H9 (cell line): ENCODE data around the gene RC3H1. TPM values are rescaled to one million over a fixed set of nuclear protein-coding genes. Genes with fewer than 3 reads are reported as not detected.

Experiments used
- DNase-seq: peaks from one replicate; pipeline ENCODE4 v3.0.0-alpha.2; 2017
- H2AFZ ChIP-seq: one replicate; pipeline ENCODE4 v1.6.1; 2013; ENCODE audit warnings: mild to moderate bottlenecking, low read length, control low read depth, moderate library complexity
- H2AK5ac ChIP-seq: 2 replicates; pipeline ENCODE4 v1.6.1; 2013; ENCODE audit warnings: low read length, control low read depth, mixed read lengths; ENCODE audit not compliant: insufficient read length
- H2BK120ac ChIP-seq: one replicate; pipeline ENCODE4 v1.6.1; 2013; ENCODE audit warnings: low read depth, mild to moderate bottlenecking, low read length, control low read depth, inconsistent platforms; ENCODE audit not compliant: poor library complexity, severe bottlenecking
- H2BK12ac ChIP-seq: 2 replicates; pipeline ENCODE4 v1.6.1; 2013; ENCODE audit warnings: low read length, control low read depth, mixed read lengths, low read depth; ENCODE audit not compliant: insufficient read length
- H2BK15ac ChIP-seq: 2 replicates; pipeline ENCODE4 v1.6.1; 2013; ENCODE audit warnings: low read depth, low read length, control low read depth
- H2BK20ac ChIP-seq: one replicate; pipeline ENCODE4 v1.6.1; 2013; ENCODE audit warnings: low read depth, mild to moderate bottlenecking, low read length, control low read depth, inconsistent platforms; ENCODE audit not compliant: poor library complexity, severe bottlenecking
- H2BK5ac ChIP-seq: 2 replicates; pipeline ENCODE4 v1.6.1; 2013; ENCODE audit warnings: low read length, control low read depth, mixed read lengths; ENCODE audit not compliant: insufficient read length
- H3K14ac ChIP-seq: 2 replicates; pipeline ENCODE4 v1.6.1; 2013; ENCODE audit warnings: low read length, control low read depth; ENCODE audit not compliant: insufficient read depth
- H3K18ac ChIP-seq: 2 replicates; pipeline ENCODE4 v1.6.1; 2013; ENCODE audit warnings: low read depth, mild to moderate bottlenecking, mixed read lengths, low read length, control low read depth; ENCODE audit not compliant: insufficient read length
- H3K23ac ChIP-seq: 2 replicates; pipeline ENCODE4 v1.6.1; 2013; ENCODE audit warnings: low read length, control low read depth, mixed read lengths, low read depth; ENCODE audit not compliant: insufficient read length
- H3K23me2 ChIP-seq: 2 replicates; pipeline ENCODE4 v1.6.1; 2013; ENCODE audit warnings: low read depth, mild to moderate bottlenecking, mixed read lengths, low read length, control low read depth; ENCODE audit not compliant: insufficient read length, poor library complexity, severe bottlenecking
- H3K27ac ChIP-seq: 2 replicates; pipeline ENCODE4 v1.5.1; 2013; ENCODE audit warnings: low read length, control low read depth, mixed read lengths, low read depth; ENCODE audit not compliant: insufficient read length
- H3K27me3 ChIP-seq: 2 replicates; pipeline ENCODE4 v1.6.1; 2013; ENCODE audit warnings: low read length, control low read depth, inconsistent platforms; ENCODE audit not compliant: insufficient read depth
- H3K4ac ChIP-seq: 2 replicates; pipeline ENCODE4 v1.6.1; 2013; ENCODE audit warnings: low read depth, mild to moderate bottlenecking, control low read depth, inconsistent platforms, low read length, moderate library complexity
- H3K4me1 ChIP-seq: 2 replicates; pipeline ENCODE4 v1.6.1; 2013; ENCODE audit warnings: low read length, control low read depth, inconsistent platforms; ENCODE audit not compliant: insufficient read depth
- H3K4me2 ChIP-seq: 2 replicates; pipeline ENCODE4 v1.6.1; 2013; ENCODE audit warnings: low read length, control low read depth, mixed read lengths; ENCODE audit not compliant: insufficient read length, insufficient read depth
- H3K56ac ChIP-seq: 2 replicates; pipeline ENCODE4 v1.6.1; 2013; ENCODE audit warnings: low read depth, mild to moderate bottlenecking, mixed read lengths, low read length, control low read depth; ENCODE audit not compliant: insufficient read length
- H3K79me1 ChIP-seq: 2 replicates; pipeline ENCODE4 v1.6.1; 2013; ENCODE audit warnings: low read depth, mild to moderate bottlenecking, moderate library complexity, low read length, control low read depth, inconsistent platforms; ENCODE audit not compliant: insufficient read depth, poor library complexity, severe bottlenecking
- H3K79me2 ChIP-seq: 2 replicates; pipeline ENCODE4 v1.6.1; 2013; ENCODE audit warnings: low read length, control low read depth, inconsistent platforms; ENCODE audit not compliant: insufficient read depth
- H3K9ac ChIP-seq: 2 replicates; pipeline ENCODE4 v1.6.1; 2013; ENCODE audit warnings: low read length, control low read depth, mixed read lengths; ENCODE audit not compliant: insufficient read length; ENCODE audit errors: extremely low read depth
- H3K9me3 ChIP-seq: one replicate; pipeline ENCODE4 v1.6.1; 2013; ENCODE audit warnings: low read depth, low read length, inconsistent platforms; ENCODE audit not compliant: control insufficient read depth
- H3T11ph ChIP-seq: one replicate; pipeline ENCODE4 v1.6.1; 2013; ENCODE audit warnings: mild to moderate bottlenecking, low read length, control low read depth, inconsistent platforms
- H4K20me1 ChIP-seq: one replicate; pipeline ENCODE4 v1.6.1; 2013; ENCODE audit not compliant: control insufficient read depth, insufficient read length, insufficient read depth
- H4K5ac ChIP-seq: 2 replicates; pipeline ENCODE4 v1.6.1; 2013; ENCODE audit warnings: low read depth, mild to moderate bottlenecking, mixed read lengths, low read length, control low read depth; ENCODE audit not compliant: insufficient read length
- H4K8ac ChIP-seq: replicated peaks from 2 replicates; pipeline ENCODE4 v1.6.1; 2013; ENCODE audit warnings: low read length, control low read depth, mixed read lengths, low read depth; ENCODE audit not compliant: insufficient read length
- H4K91ac ChIP-seq: 2 replicates; pipeline ENCODE4 v1.6.1; 2013; ENCODE audit warnings: low read depth, mild to moderate bottlenecking, moderate library complexity, mixed read lengths, low read length, control low read depth; ENCODE audit not compliant: insufficient read length
- H3K27ac Mint-ChIP-seq, 3 experiments: 2 replicates in 2 of 3; 3 replicates in 1 of 3; pipeline ENCODE4 v1.8.0; 2020 to 2021; ENCODE audit warnings: mixed read lengths in 3 of 3, mild to moderate bottlenecking in 1 of 3, moderate library complexity in 1 of 3
- H3K27me3 Mint-ChIP-seq: 2 replicates; pipeline ENCODE4 v1.8.0; 2021; ENCODE audit warnings: low read depth, mild to moderate bottlenecking, moderate library complexity, mixed read lengths
- H3K36me3 Mint-ChIP-seq, 3 experiments: 2 replicates in 2 of 3; 3 replicates in 1 of 3; pipeline ENCODE4 v1.8.0; 2020 to 2021; ENCODE audit warnings: low read depth in 3 of 3, mixed read lengths in 3 of 3; ENCODE audit not compliant: insufficient read depth in 1 of 3
- H3K4me1 Mint-ChIP-seq, 2 experiments: 2 replicates each; pipeline ENCODE4 v1.8.0; 2020; ENCODE audit warnings: mixed read lengths in 2 of 2
- H3K4me3 Mint-ChIP-seq, 2 experiments: 2 replicates in 1 of 2; 3 replicates in 1 of 2; pipeline ENCODE4 v1.8.0; 2020 to 2021; ENCODE audit warnings: mild to moderate bottlenecking in 2 of 2, mixed read lengths in 2 of 2, moderate library complexity in 1 of 2
- H3K9me3 Mint-ChIP-seq, 2 experiments: 2 replicates in 1 of 2; 3 replicates in 1 of 2; pipeline ENCODE4 v1.8.0; 2020; ENCODE audit warnings: mild to moderate bottlenecking in 2 of 2, mixed read lengths in 2 of 2, moderate library complexity in 1 of 2
- WGBS: extraction: QIAGEN DNeasy Blood & Tissue Kit; methylation state at CpG from one replicate; pipeline ENCODE4 v1.1.7; 2013; ENCODE audit warnings: missing lambda C conversion rate, low lambda C conversion rate, mixed read lengths; ENCODE audit not compliant: insufficient read length; ENCODE audit errors: extremely low coverage; 5-methylcytosine and 5-hydroxymethylcytosine counted together
- total RNA-seq: library from RNA; stranded (reverse); gene quantifications from 2 replicates; pipeline ENCODE4 v1.2.1, GENCODE V29; 2021
- TF ChIP-seq, protein P1 (sequence below): fragments of 200-600 bp; sonication (generic); conservative IDR thresholded peaks from 3 replicates; pipeline ENCODE4 v1.8.0; 2021; ENCODE audit warnings: antibody characterized with exemption, mild to moderate bottlenecking

RC3H1 gene
- total RNA-seq, 1 experiment from 2014 or later = 36.1 TPM

DNA sequence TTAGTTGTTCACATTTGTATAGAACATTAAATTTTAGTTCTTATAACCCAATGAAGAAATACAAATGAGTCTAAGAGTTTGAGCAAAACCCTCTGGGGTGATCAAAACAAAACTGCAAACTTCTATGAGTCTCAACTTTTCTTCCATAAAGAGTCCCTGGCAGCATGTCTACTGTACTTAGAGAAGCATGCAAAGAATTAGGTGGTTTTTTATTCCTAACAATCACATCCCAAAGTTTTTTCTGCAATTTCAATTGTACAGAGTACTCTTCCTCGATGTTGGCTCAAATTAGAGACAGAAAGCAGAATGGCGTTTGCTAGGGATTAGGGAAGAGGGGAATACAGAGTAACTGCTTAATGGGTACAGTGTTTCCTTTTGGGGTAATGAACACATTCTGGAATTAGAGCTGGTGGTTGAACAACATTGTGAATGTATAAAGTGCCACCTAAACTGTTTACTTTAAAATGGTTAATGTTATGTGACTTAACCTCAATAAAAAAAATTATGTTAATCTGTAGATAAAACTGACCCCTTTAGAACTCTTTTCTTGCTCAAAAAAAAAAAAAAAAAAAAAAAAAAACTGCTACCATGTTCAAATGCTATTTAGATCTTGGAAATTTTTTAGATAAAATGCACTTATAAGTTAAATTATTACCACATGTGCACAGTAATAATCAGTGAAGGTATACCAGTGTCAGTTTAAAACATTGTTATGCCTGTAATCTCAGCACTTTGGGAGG lies 4.8 kb downstream of the RC3H1 start:
- H3K79me2 ChIP-seq = peaks cover 14% of the 10 kb centered on the region
- Mint-ChIP-seq H3K27me3 (no peaks in the 10 kb centered on the region), H3K4me1 (peaks cover 23 to 25% of the 10 kb centered on the region in 2 experiments), H3K9me3 (no peaks in the 10 kb centered on the region; a peak in 1 of 5 replicates), H3K27ac (no peak overlapping the region), H3K4me3 (no peak overlapping the region), H3K36me3 (peaks cover 0 to 4% (median 4%) of the 10 kb centered on the region in 3 experiments; a peak in 3 of 7 replicates)
- H3K27me3 ChIP-seq = no peaks in the 10 kb centered on the region
- H4K20me1 ChIP-seq = no peaks in the 10 kb centered on the region
- H3K56ac ChIP-seq = no peak overlapping the region
- H3K9me3 ChIP-seq = no peaks in the 10 kb centered on the region
- no peak overlapping the region for H3K9ac ChIP-seq
- H3K14ac ChIP-seq = no peak overlapping the region
- TF ChIP-seq, protein P1, sequence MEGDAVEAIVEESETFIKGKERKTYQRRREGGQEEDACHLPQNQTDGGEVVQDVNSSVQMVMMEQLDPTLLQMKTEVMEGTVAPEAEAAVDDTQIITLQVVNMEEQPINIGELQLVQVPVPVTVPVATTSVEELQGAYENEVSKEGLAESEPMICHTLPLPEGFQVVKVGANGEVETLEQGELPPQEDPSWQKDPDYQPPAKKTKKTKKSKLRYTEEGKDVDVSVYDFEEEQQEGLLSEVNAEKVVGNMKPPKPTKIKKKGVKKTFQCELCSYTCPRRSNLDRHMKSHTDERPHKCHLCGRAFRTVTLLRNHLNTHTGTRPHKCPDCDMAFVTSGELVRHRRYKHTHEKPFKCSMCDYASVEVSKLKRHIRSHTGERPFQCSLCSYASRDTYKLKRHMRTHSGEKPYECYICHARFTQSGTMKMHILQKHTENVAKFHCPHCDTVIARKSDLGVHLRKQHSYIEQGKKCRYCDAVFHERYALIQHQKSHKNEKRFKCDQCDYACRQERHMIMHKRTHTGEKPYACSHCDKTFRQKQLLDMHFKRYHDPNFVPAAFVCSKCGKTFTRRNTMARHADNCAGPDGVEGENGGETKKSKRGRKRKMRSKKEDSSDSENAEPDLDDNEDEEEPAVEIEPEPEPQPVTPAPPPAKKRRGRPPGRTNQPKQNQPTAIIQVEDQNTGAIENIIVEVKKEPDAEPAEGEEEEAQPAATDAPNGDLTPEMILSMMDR = no peak
- no peak overlapping the region for H4K8ac ChIP-seq
- WGBS = no CpG with 5 or more reads among the region's 2 CpGs
- no peak overlapping the region for H3T11ph ChIP-seq
- no peak overlapping the region for H3K4ac ChIP-seq
- H2BK15ac ChIP-seq = no peak overlapping the region
- H3K4me1 ChIP-seq = no peaks in the 10 kb centered on the region
- H3K4me2 ChIP-seq = no peak overlapping the region
- no peak overlapping the region for H4K91ac ChIP-seq
- no peak overlapping the region for H2AK5ac ChIP-seq
- no peak overlapping the region for H3K27ac ChIP-seq
- H2BK20ac ChIP-seq = no peak overlapping the region
- H2BK12ac ChIP-seq = no peak overlapping the region
- no peak overlapping the region for H2BK5ac ChIP-seq
- H3K79me1 ChIP-seq = peaks cover 5% of the 10 kb centered on the region
- no peak overlapping the region for H4K5ac ChIP-seq
- no peak overlapping the region for H2AFZ ChIP-seq
- no peak overlapping the region for H3K18ac ChIP-seq
- DNase-seq = no peak
- no peak overlapping the region for H2BK120ac ChIP-seq
- peaks cover 10% of the 10 kb centered on the region for H3K23me2 ChIP-seq
- no peak overlapping the region for H3K23ac ChIP-seq
